ENCODE results near the gene SPTLC3. TPM values are rescaled to one million over a fixed set of nuclear protein-coding genes. Genes with fewer than 3 reads are reported as not detected.

Gene SPTLC3
- polyA plus RNA-seq, 3 donors: 0.01 TPM; not detected in 2

- no peaks in the 10 kb centered on the region for H3K36me3 ChIP-seq (replicated peaks in 1 of 2; ENCODE audit: control insufficient read depth in 1 of 2, insufficient read depth in 2 of 2, low read length in 2 of 2)
- no peaks in the 10 kb centered on the region for H3K79me2 ChIP-seq (ENCODE audit: insufficient read depth, low read length)
- H3K27ac ChIP-seq (ENCODE audit: low read depth in 1 of 2, low read length in 2 of 2): no peak overlapping the region
- no peak overlapping the region for H3K4me3 Mint-ChIP-seq
- H3K36me3 Mint-ChIP-seq: no peaks in the 10 kb centered on the region
- H3K9me3 ChIP-seq (replicated peaks in 1 of 2; ENCODE audit: control insufficient read depth in 1 of 2, insufficient read depth in 1 of 2, low read length in 2 of 2): no peaks in the 10 kb centered on the region
- H2AFZ ChIP-seq (ENCODE audit: insufficient read depth, low read depth, low read length, poor library complexity, severe bottlenecking): no peak overlapping the region
- 20% methylated on average over 1 of the region's 2 CpGs for WGBS (ENCODE audit: insufficient coverage)
- no peaks in the 10 kb centered on the region for H4K20me1 ChIP-seq (ENCODE audit: insufficient read depth, low read length)
- H3K4me2 ChIP-seq (replicated peaks; ENCODE audit: extremely low read depth, low read length, poor library complexity, severe bottlenecking): no peak overlapping the region
- no peak overlapping the region for H3K4me3 ChIP-seq (replicated peaks in 1 of 3; ENCODE audit: low read depth in 2 of 3, low read length in 3 of 3)
- intact Hi-C loops (cut with micrococcal nuclease): no loop called here
- no peaks in the 10 kb centered on the region for H3K4me1 Mint-ChIP-seq
- no peak for DNase-seq
- H3K9me3 Mint-ChIP-seq: peaks cover 2 to 10% (median 5%) of the 10 kb centered on the region in 7 donors
- peaks cover 0 to 4% (median 1%) of the 10 kb centered on the region in 3 donors for H3K27me3 Mint-ChIP-seq (ENCODE audit: low read depth in 3 of 3)
- no peaks in the 10 kb centered on the region for H3K4me1 ChIP-seq (ENCODE audit: control insufficient read depth in 1 of 2, insufficient read depth in 2 of 2, low read length in 2 of 2)
- no peak overlapping the region for H3K9ac ChIP-seq (ENCODE audit: insufficient read depth, low read length, poor library complexity, severe bottlenecking)
- TF ChIP-seq, protein P1, sequence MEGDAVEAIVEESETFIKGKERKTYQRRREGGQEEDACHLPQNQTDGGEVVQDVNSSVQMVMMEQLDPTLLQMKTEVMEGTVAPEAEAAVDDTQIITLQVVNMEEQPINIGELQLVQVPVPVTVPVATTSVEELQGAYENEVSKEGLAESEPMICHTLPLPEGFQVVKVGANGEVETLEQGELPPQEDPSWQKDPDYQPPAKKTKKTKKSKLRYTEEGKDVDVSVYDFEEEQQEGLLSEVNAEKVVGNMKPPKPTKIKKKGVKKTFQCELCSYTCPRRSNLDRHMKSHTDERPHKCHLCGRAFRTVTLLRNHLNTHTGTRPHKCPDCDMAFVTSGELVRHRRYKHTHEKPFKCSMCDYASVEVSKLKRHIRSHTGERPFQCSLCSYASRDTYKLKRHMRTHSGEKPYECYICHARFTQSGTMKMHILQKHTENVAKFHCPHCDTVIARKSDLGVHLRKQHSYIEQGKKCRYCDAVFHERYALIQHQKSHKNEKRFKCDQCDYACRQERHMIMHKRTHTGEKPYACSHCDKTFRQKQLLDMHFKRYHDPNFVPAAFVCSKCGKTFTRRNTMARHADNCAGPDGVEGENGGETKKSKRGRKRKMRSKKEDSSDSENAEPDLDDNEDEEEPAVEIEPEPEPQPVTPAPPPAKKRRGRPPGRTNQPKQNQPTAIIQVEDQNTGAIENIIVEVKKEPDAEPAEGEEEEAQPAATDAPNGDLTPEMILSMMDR (IDR thresholded peaks at IDR 0.05): no peak
- H3K27ac Mint-ChIP-seq: no peak overlapping the region
- no peaks in the 10 kb centered on the region for H3K27me3 ChIP-seq (ENCODE audit: control insufficient read depth in 2 of 2, insufficient read depth in 2 of 2, low read length in 2 of 2)
Observed at GRCh38 chr20:13187899-13188298, 179.1 kb downstream of the SPTLC3 start.

GRCh38 chr20:13199279-13199678 lies 190.5 kb downstream of the SPTLC3 start:
- TF ChIP-seq, protein P1 (IDR thresholded peaks at IDR 0.05): no peak
- Histone ChIP-seq H3K4me2 (replicated peaks; ENCODE audit: extremely low read depth, low read length, poor library complexity, severe bottlenecking) (no peak overlapping the region), H3K4me3 (replicated peaks in 1 of 3; ENCODE audit: low read depth in 2 of 3, low read length in 3 of 3) (no peak overlapping the region), H3K27ac (ENCODE audit: low read depth in 1 of 2, low read length in 2 of 2) (no peak overlapping the region), H2AFZ (ENCODE audit: insufficient read depth, low read depth, low read length, poor library complexity, severe bottlenecking) (no peak overlapping the region), H3K9me3 (replicated peaks in 1 of 2; ENCODE audit: control insufficient read depth in 1 of 2, insufficient read depth in 1 of 2, low read length in 2 of 2) (no peaks in the 10 kb centered on the region), H3K27me3 (ENCODE audit: control insufficient read depth in 2 of 2, insufficient read depth in 2 of 2, low read length in 2 of 2) (no peaks in the 10 kb centered on the region), H3K9ac (ENCODE audit: insufficient read depth, low read length, poor library complexity, severe bottlenecking) (no peak overlapping the region), H3K79me2 (ENCODE audit: insufficient read depth, low read length) (no peaks in the 10 kb centered on the region), H3K36me3 (replicated peaks in 1 of 2; ENCODE audit: control insufficient read depth in 1 of 2, insufficient read depth in 2 of 2, low read length in 2 of 2) (no peaks in the 10 kb centered on the region), H3K4me1 (ENCODE audit: control insufficient read depth in 1 of 2, insufficient read depth in 2 of 2, low read length in 2 of 2) (no peaks in the 10 kb centered on the region), H4K20me1 (ENCODE audit: insufficient read depth, low read length) (no peaks in the 10 kb centered on the region)
- intact Hi-C loops (cut with micrococcal nuclease): no loop called here
- Mint-ChIP-seq H3K4me1 (peaks cover 3% of the 10 kb centered on the region), H3K27me3 (ENCODE audit: low read depth in 3 of 3) (peaks cover 1 to 6% (median 2%) of the 10 kb centered on the region in 3 donors), H3K27ac (no peak overlapping the region), H3K9me3 (peaks cover 0 to 5% (median 2%) of the 10 kb centered on the region in 7 donors), H3K4me3 (no peak overlapping the region), H3K36me3 (no peaks in the 10 kb centered on the region)
- DNase-seq: no peak
- 100% methylated on average over 1 of the region's 2 CpGs for WGBS (ENCODE audit: insufficient coverage)

Data from CD14-positive monocyte (primary cell).